Esophagus muscularis mucosa (tissue), 4 donors: ENCODE results near the gene ZNF787. TPM values are rescaled to one million over a fixed set of nuclear protein-coding genes. Genes with fewer than 3 reads are reported as not detected.

ENCODE experiments used
- DNase-seq: peaks from one replicate; pipeline ENCODE4 v3.0.0-alpha.2; 2017; ENCODE audit errors: extremely low spot score
- H3K27ac ChIP-seq, 4 donors: fragments of 200-600 bp; sonication (generic); replicated peaks in 1 of 4; 1 replicate in 3 of 4; 2 replicates in 1 of 4; pipeline ENCODE4 v1.5.1; 2016 to 2019; ENCODE audit warnings: mild to moderate bottlenecking in 1 of 4
- H3K27me3 ChIP-seq, 4 donors: fragments of 200-600 bp; sonication (generic); one replicate each; pipeline versions ENCODE4 v1.5.1 to v1.6.0; 2016 to 2019
- H3K36me3 ChIP-seq, 4 donors: fragments of 200-600 bp; sonication (generic); one replicate each; pipeline ENCODE4 v1.5.1; 2016 to 2019
- H3K4me1 ChIP-seq, 4 donors: fragments of 200-600 bp; sonication (generic); one replicate each; pipeline ENCODE4 v1.5.1; 2016 to 2019
- H3K4me3 ChIP-seq, 4 donors: fragments of 200-600 bp; sonication (generic); 1 replicate in 2 of 4; 2 replicates in 2 of 4; pipeline ENCODE4 v1.5.1; 2016 to 2019; ENCODE audit warnings: mild to moderate bottlenecking in 4 of 4, moderate library complexity in 1 of 4
- H3K9me3 ChIP-seq, 4 donors: fragments of 200-600 bp; sonication (generic); 1 replicate in 3 of 4; 2 replicates in 1 of 4; pipeline ENCODE4 v1.5.1; 2016 to 2019
- EP300 ChIP-seq: sonication (generic); formaldehyde crosslinking; IDR thresholded peaks from one replicate; pipeline ENCODE4 v1.6.1; 2017; ENCODE audit warnings: antibody characterized with exemption
- POLR2A ChIP-seq: fragments of 450-650 bp; IDR thresholded peaks from one replicate; pipeline ENCODE4 v1.6.1; 2017; ENCODE audit warnings: antibody characterized with exemption, moderate library complexity, mild to moderate bottlenecking, low read depth
- POLR2AphosphoS5 ChIP-seq, 2 donors: sonication (generic); formaldehyde crosslinking; IDR thresholded peaks; one replicate each; pipeline ENCODE4 v1.6.1; 2017; ENCODE audit warnings: antibody characterized with exemption in 2 of 2
- WGBS: methylation state at CpG from one replicate; pipeline ENCODE4 v1.1.5; 2018; 5-methylcytosine and 5-hydroxymethylcytosine counted together
- intact Hi-C: fragments of 100-400 bp; cut with DNase I; formaldehyde crosslinking; loops from one replicate; pipeline ENCODE4 v1.15.1; 2023
- total RNA-seq, 4 donors: library from RNA; depleted of rRNA; stranded (reverse); fragments of >200 nt; gene quantifications; one replicate each; pipeline versions ENCODE4 v1.1.0 to v1.2.1, GENCODE V29; 2016
- TF ChIP-seq, protein P1 (sequence below), 3 experiments: fragments of 200-600 bp in 2 of 3; fragments of 450-650 bp in 1 of 3; sonication (generic) in 2 of 3; IDR thresholded peaks; one replicate each; pipeline ENCODE4 v1.5.1; 2017 to 2019; ENCODE audit warnings: antibody characterized with exemption in 3 of 3, mild to moderate bottlenecking in 2 of 3, moderate library complexity in 1 of 3

The ZNF787 gene
- total RNA-seq, 4 donors from 2014 or later: 15.0 to 34.2 (median 28.4) TPM

DNA sequence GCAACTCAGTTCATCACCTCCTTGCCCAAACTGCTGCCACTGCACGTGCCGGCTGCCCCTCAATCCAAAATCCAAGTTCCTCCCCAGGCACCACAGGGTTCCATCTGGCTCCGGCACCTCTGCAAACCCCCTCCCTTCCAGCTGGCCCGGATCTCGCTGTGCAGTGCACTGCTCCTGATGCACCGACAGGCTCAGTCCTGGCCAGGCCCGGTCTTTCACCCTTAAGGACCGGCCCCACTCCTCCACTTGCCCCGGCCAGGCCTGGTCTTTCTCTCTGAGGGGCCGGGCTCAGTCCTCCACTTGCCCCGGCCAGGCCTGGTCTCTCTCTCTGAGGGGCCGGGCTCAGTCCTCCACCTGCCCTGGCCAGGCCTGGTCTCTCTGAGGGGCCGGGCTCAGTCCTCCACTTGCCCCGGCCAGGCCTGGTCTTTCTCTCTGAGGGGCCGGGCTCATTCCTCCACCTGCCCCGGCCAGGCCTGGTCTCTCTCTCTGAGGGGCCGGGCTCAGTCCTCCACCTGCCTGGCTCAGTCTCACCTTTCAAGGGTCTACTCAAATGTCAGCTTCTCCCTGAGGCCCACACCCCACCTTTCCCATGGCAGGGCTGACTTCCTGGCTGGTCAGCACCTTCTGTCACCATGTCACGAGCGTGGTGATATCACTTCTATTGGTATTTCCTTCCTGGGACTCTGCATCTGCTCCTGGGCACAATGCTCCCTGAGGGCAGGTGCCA is 6.9 kb downstream of the ZNF787 start:
- Histone ChIP-seq H3K36me3 (peaks cover 0 to 6% (median 1%) of the 10 kb centered on the region in 4 donors), H3K4me1 (peaks cover 94 to 100% (median 100%) of the 10 kb centered on the region in 4 donors), H3K9me3 (no peaks in the 10 kb centered on the region), H3K4me3 (no peak overlapping the region), H3K27me3 (no peaks in the 10 kb centered on the region), H3K27ac (peak overlapping the region; percentile 22 to 87 (median 56))
- WGBS: 65% methylated on average over 19 of the region's 19 CpGs
- TF ChIP-seq, protein P1, sequence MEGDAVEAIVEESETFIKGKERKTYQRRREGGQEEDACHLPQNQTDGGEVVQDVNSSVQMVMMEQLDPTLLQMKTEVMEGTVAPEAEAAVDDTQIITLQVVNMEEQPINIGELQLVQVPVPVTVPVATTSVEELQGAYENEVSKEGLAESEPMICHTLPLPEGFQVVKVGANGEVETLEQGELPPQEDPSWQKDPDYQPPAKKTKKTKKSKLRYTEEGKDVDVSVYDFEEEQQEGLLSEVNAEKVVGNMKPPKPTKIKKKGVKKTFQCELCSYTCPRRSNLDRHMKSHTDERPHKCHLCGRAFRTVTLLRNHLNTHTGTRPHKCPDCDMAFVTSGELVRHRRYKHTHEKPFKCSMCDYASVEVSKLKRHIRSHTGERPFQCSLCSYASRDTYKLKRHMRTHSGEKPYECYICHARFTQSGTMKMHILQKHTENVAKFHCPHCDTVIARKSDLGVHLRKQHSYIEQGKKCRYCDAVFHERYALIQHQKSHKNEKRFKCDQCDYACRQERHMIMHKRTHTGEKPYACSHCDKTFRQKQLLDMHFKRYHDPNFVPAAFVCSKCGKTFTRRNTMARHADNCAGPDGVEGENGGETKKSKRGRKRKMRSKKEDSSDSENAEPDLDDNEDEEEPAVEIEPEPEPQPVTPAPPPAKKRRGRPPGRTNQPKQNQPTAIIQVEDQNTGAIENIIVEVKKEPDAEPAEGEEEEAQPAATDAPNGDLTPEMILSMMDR (IDR thresholded peaks at IDR 0.05): no peak
- TF ChIP-seq POLR2A: no peak
- no peak for TF ChIP-seq EP300
- no peak for TF ChIP-seq POLR2AphosphoS5 (IDR thresholded peaks at IDR 0.05)
- intact Hi-C loops: no loop called here
- no peak for DNase-seq

GRCh38 chr19:56113074-56113632 is 7.9 kb downstream of the ZNF787 start:
- peak overlapping the region; percentile 81 to 87 (median 84) for H3K27ac ChIP-seq
- 75% methylated on average over 19 of the region's 20 CpGs for WGBS
- no peak for DNase-seq

DNA sequence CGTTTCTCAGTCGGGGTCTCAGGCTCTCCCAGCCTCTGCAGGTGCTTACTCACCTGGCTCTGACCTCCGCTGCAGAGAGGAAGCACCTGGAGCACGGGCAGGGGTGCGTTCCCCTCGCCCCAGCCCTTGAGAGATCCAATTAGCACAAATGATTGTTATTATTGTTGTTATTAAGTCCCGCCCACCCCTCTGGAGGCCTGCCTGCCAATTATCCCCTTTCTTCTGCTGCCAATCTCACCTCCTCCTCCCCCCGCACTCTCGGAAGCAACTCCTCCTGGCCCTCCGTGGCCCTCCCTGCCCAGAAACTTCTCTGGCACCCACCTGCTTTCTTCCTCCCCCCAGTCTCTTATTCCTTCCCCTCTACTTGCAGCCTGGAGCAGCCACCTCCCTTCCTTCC is 8.8 kb downstream of the ZNF787 start:
- Histone ChIP-seq H3K27ac (peak overlapping the region; percentile 81 to 87 (median 84)), H3K4me1 (peaks cover 96 to 100% (median 100%) of the 10 kb centered on the region in 4 donors), H3K27me3 (no peaks in the 10 kb centered on the region), H3K9me3 (no peaks in the 10 kb centered on the region), H3K4me3 (no peak overlapping the region), H3K36me3 (peaks cover 0 to 3% (median under 1%) of the 10 kb centered on the region in 4 donors)
- no peak for TF ChIP-seq POLR2AphosphoS5 (IDR thresholded peaks at IDR 0.05)
- TF ChIP-seq, protein P1 (IDR thresholded peaks at IDR 0.05): no peak
- no peak for TF ChIP-seq POLR2A
- TF ChIP-seq EP300: no peak
- no peak for DNase-seq
- 54% methylated on average over 10 of the region's 10 CpGs for WGBS
- intact Hi-C loops: no loop called here

More at GRCh38 chr19:56113074-56113632, 7.9 kb downstream of the ZNF787 start:
- TF ChIP-seq POLR2A (no peak), EP300 (no peak), POLR2AphosphoS5 (IDR thresholded peaks at IDR 0.05) (no peak)
- TF ChIP-seq, protein P1 (IDR thresholded peaks at IDR 0.05): no peak
- Histone ChIP-seq H3K4me3 (no peak overlapping the region), H3K9me3 (no peaks in the 10 kb centered on the region), H3K27me3 (no peaks in the 10 kb centered on the region), H3K36me3 (peaks cover 0 to 6% (median 1%) of the 10 kb centered on the region in 4 donors), H3K4me1 (peaks cover 96 to 100% (median 100%) of the 10 kb centered on the region in 4 donors)
- intact Hi-C loops: no loop called here

- WGBS: 59% methylated on average over 12 of the region's 24 CpGs
- peaks cover 0 to 3% (median 0%) of the 10 kb centered on the region in 4 donors for H3K36me3 ChIP-seq
- TF ChIP-seq POLR2AphosphoS5 (IDR thresholded peaks at IDR 0.05) (peak in 1 of 2 donors; percentile 41), EP300 (no peak)
- no peaks in the 10 kb centered on the region for H3K27me3 ChIP-seq
- H3K9me3 ChIP-seq: no peaks in the 10 kb centered on the region
- peak overlapping the region; percentile 81 to 87 (median 84) for H3K27ac ChIP-seq
- intact Hi-C loops: no loop called here
- no peak for DNase-seq
- H3K4me3 ChIP-seq: peak overlapping the region in 2 of 4 donors; percentile 7 to 21
- peaks cover 92 to 100% (median 100%) of the 10 kb centered on the region in 4 donors for H3K4me1 ChIP-seq
Observed at GRCh38 chr19:56111601-56112312, 9.3 kb downstream of the ZNF787 start.
